Body of pancreas (tissue), 4 donors: ENCODE measurements around the gene CLSTN1.

Experiments used
- POLR2A ChIP-seq, 3 donors: fragments of 450-650 bp; IDR thresholded peaks; one replicate each; pipeline ENCODE4 v1.6.1; 2016; ENCODE audit warnings: antibody characterized with exemption in 3 of 3, mild to moderate bottlenecking in 2 of 3
- TF ChIP-seq, protein P1 (sequence below), 7 experiments: fragments of 450-650 bp in 4 of 7; fragments of 200-600 bp in 3 of 7; sonication (generic) in 3 of 7; IDR thresholded peaks; one replicate each; pipeline ENCODE4 v1.5.1; 2016 to 2019; ENCODE audit warnings: antibody characterized with exemption in 7 of 7

- TF ChIP-seq, protein P1, sequence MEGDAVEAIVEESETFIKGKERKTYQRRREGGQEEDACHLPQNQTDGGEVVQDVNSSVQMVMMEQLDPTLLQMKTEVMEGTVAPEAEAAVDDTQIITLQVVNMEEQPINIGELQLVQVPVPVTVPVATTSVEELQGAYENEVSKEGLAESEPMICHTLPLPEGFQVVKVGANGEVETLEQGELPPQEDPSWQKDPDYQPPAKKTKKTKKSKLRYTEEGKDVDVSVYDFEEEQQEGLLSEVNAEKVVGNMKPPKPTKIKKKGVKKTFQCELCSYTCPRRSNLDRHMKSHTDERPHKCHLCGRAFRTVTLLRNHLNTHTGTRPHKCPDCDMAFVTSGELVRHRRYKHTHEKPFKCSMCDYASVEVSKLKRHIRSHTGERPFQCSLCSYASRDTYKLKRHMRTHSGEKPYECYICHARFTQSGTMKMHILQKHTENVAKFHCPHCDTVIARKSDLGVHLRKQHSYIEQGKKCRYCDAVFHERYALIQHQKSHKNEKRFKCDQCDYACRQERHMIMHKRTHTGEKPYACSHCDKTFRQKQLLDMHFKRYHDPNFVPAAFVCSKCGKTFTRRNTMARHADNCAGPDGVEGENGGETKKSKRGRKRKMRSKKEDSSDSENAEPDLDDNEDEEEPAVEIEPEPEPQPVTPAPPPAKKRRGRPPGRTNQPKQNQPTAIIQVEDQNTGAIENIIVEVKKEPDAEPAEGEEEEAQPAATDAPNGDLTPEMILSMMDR (IDR thresholded peaks at IDR 0.05) = no peak
- TF ChIP-seq POLR2A (IDR thresholded peaks at IDR 0.05) = no peak
Measured at GRCh38 chr1:9815150-9815549, 8.6 kb downstream of the CLSTN1 start.
